ENCODE data around the gene MMP15.

- TF ChIP-seq CHD1 (IDR thresholded peaks at IDR 0.05; ENCODE audit: low read depth, low read length) (no peak), USF2 (IDR thresholded peaks at IDR 0.05; ENCODE audit: low read depth, low read length) (no peak), CEBPB (IDR thresholded peaks at IDR 0.05; ENCODE audit: low read depth, low read length) (no peak), CTCF (conservative IDR thresholded peaks at IDR 0.05; ENCODE audit: low read depth, low read length) (no peak), POLR2A (IDR thresholded peaks at IDR 0.05; ENCODE audit: low read depth, low read length) (no peak), RFX5 (IDR thresholded peaks at IDR 0.05; ENCODE audit: low read depth, low read length) (no peak), RAD21 (IDR thresholded peaks at IDR 0.05; ENCODE audit: low read length) (no peak), MXI1 (IDR thresholded peaks at IDR 0.05; ENCODE audit: borderline replicate concordance, low read depth, low read length) (no peak), BHLHE40 (IDR thresholded peaks at IDR 0.05; ENCODE audit: low read depth, low read length) (no peak), SMC3 (IDR thresholded peaks at IDR 0.05; ENCODE audit: low read depth, low read length) (no peak), MAFK (IDR thresholded peaks at IDR 0.05; ENCODE audit: low read depth, low read length) (no peak), MAZ (IDR thresholded peaks at IDR 0.05; ENCODE audit: borderline replicate concordance, low read depth, low read length) (no peak), FOS (IDR thresholded peaks at IDR 0.05; ENCODE audit: low read depth, low read length) (no peak)
Observed at GRCh38 chr16:57993438-57993837, 32.1 kb upstream of the MMP15 start.

Measured in IMR-90 (cell line).